ENCODE measurements around the gene TIMP3.
"Not testable (repeated sequence)": the region's sequence is repeated elsewhere in the genome, so short reads cannot be mapped to it uniquely, and the experiment has no call there.

The TIMP3 gene

GRCh38 chr22:32801537-32802236 is at the start of gene TIMP3:
TSS of gene TIMP3 (plus strand) at chr22:32801705. CDS start at chr22:32802002, 297 bp downstream.
- no peak for ATAC-seq

- no peak for ATAC-seq
Measured at GRCh38 chr22:32752326-32752725, 49.2 kb upstream of the TIMP3 start.

GRCh38 chr22:32752816-32753520 is 48.5 kb upstream of the TIMP3 start:
- ATAC-seq = no peak

GRCh38 chr22:32753591-32753990 is 47.9 kb upstream of the TIMP3 start:
- ATAC-seq = no peak

GRCh38 chr22:32754413-32755041 is 47.0 kb upstream of the TIMP3 start:
- no peak for ATAC-seq

- ATAC-seq = not testable (repeated sequence)
Measured at GRCh38 chr22:32757086-32757762, 44.3 kb upstream of the TIMP3 start.

- no peak for ATAC-seq
Measured at GRCh38 chr22:32758866-32759385, 42.6 kb upstream of the TIMP3 start.

GRCh38 chr22:32760396-32760795 is 41.1 kb upstream of the TIMP3 start:
- no peak for ATAC-seq

GRCh38 chr22:32760815-32761214 is 40.7 kb upstream of the TIMP3 start:
- ATAC-seq = no peak

GRCh38 chr22:32761251-32761903 is 40.1 kb upstream of the TIMP3 start:
- no peak for ATAC-seq

GRCh38 chr22:32764330-32765131 is 37.0 kb upstream of the TIMP3 start:
- ATAC-seq = no peak

- ATAC-seq = no peak
Measured at GRCh38 chr22:32765132-32765618, 36.3 kb upstream of the TIMP3 start.

- no peak for ATAC-seq
Measured at GRCh38 chr22:32771756-32772155, 29.7 kb upstream of the TIMP3 start.

- no peak for ATAC-seq
Measured at GRCh38 chr22:32775957-32776356, 25.5 kb upstream of the TIMP3 start.

- ATAC-seq = no peak
Measured at GRCh38 chr22:32776397-32776796, 25.1 kb upstream of the TIMP3 start.

GRCh38 chr22:32776802-32777201 is 24.7 kb upstream of the TIMP3 start:
- no peak for ATAC-seq

- ATAC-seq = no peak
Measured at GRCh38 chr22:32777987-32778386, 23.5 kb upstream of the TIMP3 start.

- ATAC-seq = no peak
Measured at GRCh38 chr22:32780726-32781310, 20.7 kb upstream of the TIMP3 start.

- no peak for ATAC-seq
Measured at GRCh38 chr22:32781695-32782094, 19.8 kb upstream of the TIMP3 start.

GRCh38 chr22:32785321-32786026 is 16.0 kb upstream of the TIMP3 start:
- ATAC-seq = no peak
